ENCODE measurements around the gene CPAMD8.

CPAMD8 gene

DNA sequence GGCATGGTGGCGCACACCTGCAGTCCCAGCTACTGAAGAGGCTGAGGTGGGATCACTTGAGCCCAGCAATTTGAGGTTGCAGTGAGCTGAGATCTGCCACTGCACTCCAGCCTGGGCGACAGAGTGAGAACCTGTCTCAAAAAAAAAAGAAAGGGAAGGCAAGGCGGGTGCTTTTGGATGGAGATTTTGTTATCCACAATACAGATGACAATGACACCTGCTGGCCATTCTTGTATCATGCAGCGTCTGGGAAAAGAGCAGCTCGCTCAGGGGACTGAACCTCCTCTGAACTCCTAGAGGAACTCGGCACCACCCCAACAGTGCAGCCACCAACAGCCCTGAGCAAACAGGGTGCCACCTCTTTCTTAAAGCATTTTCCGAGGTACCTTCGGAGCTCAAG lies 25.8 kb upstream of the CPAMD8 start:
- WGBS (ENCODE audit: extremely low coverage, insufficient coverage, insufficient read length): no CpG with 5 or more reads among the region's 8 CpGs

DNA sequence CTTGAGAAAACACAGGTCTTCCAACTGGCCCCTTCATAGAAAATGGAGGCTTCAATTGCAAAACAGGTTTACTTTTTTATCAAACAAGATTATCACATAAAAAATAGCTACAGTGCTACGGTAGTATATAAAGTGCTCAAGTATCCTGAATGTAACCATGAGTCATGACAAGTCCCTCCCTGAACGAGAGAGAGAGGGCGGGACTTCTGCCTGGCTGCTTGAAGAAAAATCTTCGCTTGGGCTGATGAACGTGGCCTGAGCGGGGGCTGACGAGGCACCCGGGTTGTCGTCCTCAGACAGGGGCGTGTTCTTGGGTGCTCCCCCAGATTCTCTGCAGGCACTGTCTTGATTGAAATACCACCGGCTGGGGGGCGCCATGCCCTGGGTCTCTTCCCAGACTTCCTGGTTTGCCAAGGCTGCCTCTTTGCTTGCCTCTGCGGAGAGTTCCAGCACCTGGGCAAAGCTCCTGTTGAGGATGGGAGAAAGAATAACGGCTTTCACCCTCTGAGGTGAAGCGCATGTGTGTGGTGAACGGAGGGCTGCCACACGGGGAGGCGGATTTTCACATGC lies 23.2 kb upstream of the CPAMD8 start:
- no peaks in the 10 kb centered on the region for H3K79me1 ChIP-seq (ENCODE audit: low read length)
- H3K36me3 ChIP-seq (ENCODE audit: control insufficient read depth in 1 of 2, insufficient read depth in 2 of 2, low read length in 2 of 2): peaks cover 34 to 39% of the 10 kb centered on the region in 2 experiments
- H3K9ac ChIP-seq (ENCODE audit: low read length): no peak overlapping the region
- H2BK5ac ChIP-seq (ENCODE audit: low read depth, low read length, poor library complexity): no peak overlapping the region
- H3K4me3 ChIP-seq (ENCODE audit: low read depth, low read length): no peak overlapping the region
- WGBS (ENCODE audit: extremely low coverage, insufficient coverage, insufficient read length): no CpG with 5 or more reads among the region's 18 CpGs
- H3K27ac ChIP-seq (ENCODE audit: low read depth, low read length): no peak overlapping the region
- H2AFZ ChIP-seq (ENCODE audit: insufficient read depth, low read length, poor library complexity): no peak overlapping the region
- H3K27me3 ChIP-seq (ENCODE audit: insufficient read depth, low read length): no peaks in the 10 kb centered on the region
- H3K23ac ChIP-seq (ENCODE audit: low read length): no peak overlapping the region
- peak in 1 of 2 donors; percentile 26 for DNase-seq
- H3K4me1 ChIP-seq (ENCODE audit: control insufficient read depth in 1 of 2, insufficient read depth in 2 of 2, low read length in 2 of 2): no peaks in the 10 kb centered on the region
- H3K14ac ChIP-seq (ENCODE audit: low read length): no peak overlapping the region
- H3K9me3 ChIP-seq (ENCODE audit: insufficient read depth, low read depth, low read length): no peaks in the 10 kb centered on the region
- H2AK5ac ChIP-seq (ENCODE audit: low read length): no peak overlapping the region
- H4K91ac ChIP-seq (ENCODE audit: low read depth, low read length): no peak overlapping the region
- no peak overlapping the region for H2BK120ac ChIP-seq (ENCODE audit: insufficient read depth, low read length, poor library complexity)
- H3K4ac ChIP-seq (ENCODE audit: low read depth, low read length): no peak overlapping the region
- H3K79me2 ChIP-seq (ENCODE audit: control insufficient read depth, insufficient read depth, low read length, poor library complexity): no peaks in the 10 kb centered on the region
- H3K18ac ChIP-seq (ENCODE audit: low read length): no peak overlapping the region
- H2BK12ac ChIP-seq (ENCODE audit: low read length): no peak overlapping the region
- H4K8ac ChIP-seq (ENCODE audit: low read depth, low read length): no peak overlapping the region
- no peak overlapping the region for H3K4me2 ChIP-seq (ENCODE audit: low read length)
- no peak overlapping the region for H4K12ac ChIP-seq (ENCODE audit: low read depth, low read length)

More for the DNA sequence above, 25.8 kb upstream of the CPAMD8 start:
- Histone ChIP-seq H3K4me2 (ENCODE audit: low read length) (no peak overlapping the region), H4K91ac (ENCODE audit: low read depth, low read length) (no peak overlapping the region), H3K79me2 (ENCODE audit: control insufficient read depth, insufficient read depth, low read length, poor library complexity) (no peaks in the 10 kb centered on the region), H3K9ac (ENCODE audit: low read length) (no peak overlapping the region), H3K4me3 (ENCODE audit: low read depth, low read length) (no peak overlapping the region), H4K8ac (ENCODE audit: low read depth, low read length) (no peak overlapping the region), H2BK5ac (ENCODE audit: low read depth, low read length, poor library complexity) (no peak overlapping the region), H2BK12ac (ENCODE audit: low read length) (no peak overlapping the region), H3K14ac (ENCODE audit: low read length) (no peak overlapping the region), H2AFZ (ENCODE audit: insufficient read depth, low read length, poor library complexity) (no peak overlapping the region), H3K18ac (ENCODE audit: low read length) (no peak overlapping the region), H3K27ac (ENCODE audit: low read depth, low read length) (no peak overlapping the region), H4K12ac (ENCODE audit: low read depth, low read length) (no peak overlapping the region), H3K27me3 (ENCODE audit: insufficient read depth, low read length) (no peaks in the 10 kb centered on the region), H2BK120ac (ENCODE audit: insufficient read depth, low read length, poor library complexity) (no peak overlapping the region), H3K23ac (ENCODE audit: low read length) (no peak overlapping the region), H3K9me3 (ENCODE audit: insufficient read depth, low read depth, low read length) (no peaks in the 10 kb centered on the region), H3K36me3 (ENCODE audit: control insufficient read depth in 1 of 2, insufficient read depth in 2 of 2, low read length in 2 of 2) (peaks cover 41 to 48% of the 10 kb centered on the region in 2 experiments), H3K79me1 (ENCODE audit: low read length) (no peaks in the 10 kb centered on the region), H3K4ac (ENCODE audit: low read depth, low read length) (no peak overlapping the region), H3K4me1 (ENCODE audit: control insufficient read depth in 1 of 2, insufficient read depth in 2 of 2, low read length in 2 of 2) (no peaks in the 10 kb centered on the region), H2AK5ac (ENCODE audit: low read length) (no peak overlapping the region)
- DNase-seq: peak; percentile 42 to 76

DNA sequence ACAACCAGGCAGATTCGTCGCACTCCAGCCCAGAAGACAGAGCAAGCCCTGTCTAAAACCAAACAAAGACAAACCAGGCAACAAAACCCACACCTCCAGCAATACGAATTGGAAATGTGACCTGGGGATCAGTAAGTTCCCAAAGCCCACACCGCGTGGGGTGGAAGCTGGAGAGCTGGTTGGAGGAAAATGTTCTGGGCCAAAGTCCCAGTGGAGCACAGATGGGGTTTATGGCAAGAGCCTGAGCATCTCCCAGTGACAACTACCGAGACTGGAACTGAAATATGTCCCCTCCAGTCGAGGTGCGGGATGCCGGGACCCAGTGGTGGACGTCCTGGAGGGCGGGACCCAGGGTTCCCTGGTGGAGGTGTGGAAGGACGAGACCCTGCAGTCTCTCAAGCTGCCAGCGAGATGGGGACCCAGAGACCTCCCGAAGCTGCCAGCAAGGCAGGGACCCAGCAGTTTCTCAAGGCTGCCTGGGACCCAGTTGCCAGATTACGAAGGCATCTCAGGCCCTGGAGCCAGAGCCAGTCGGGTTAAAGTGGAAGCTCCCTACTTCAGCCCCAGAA lies 22.4 kb upstream of the CPAMD8 start:
- H2BK5ac ChIP-seq (ENCODE audit: low read depth, low read length, poor library complexity): no peak overlapping the region
- H4K8ac ChIP-seq (ENCODE audit: low read depth, low read length): no peak overlapping the region
- no peak overlapping the region for H2BK12ac ChIP-seq (ENCODE audit: low read length)
- H4K12ac ChIP-seq (ENCODE audit: low read depth, low read length): no peak overlapping the region
- no peaks in the 10 kb centered on the region for H3K9me3 ChIP-seq (ENCODE audit: insufficient read depth, low read depth, low read length)
- no CpG with 5 or more reads among the region's 16 CpGs for WGBS (ENCODE audit: extremely low coverage, insufficient coverage, insufficient read length)
- H3K4me2 ChIP-seq (ENCODE audit: low read length): no peak overlapping the region
- no peak for DNase-seq
- H3K79me1 ChIP-seq (ENCODE audit: low read length): no peaks in the 10 kb centered on the region
- no peak overlapping the region for H2AK5ac ChIP-seq (ENCODE audit: low read length)
- H4K91ac ChIP-seq (ENCODE audit: low read depth, low read length): no peak overlapping the region
- H3K9ac ChIP-seq (ENCODE audit: low read length): no peak overlapping the region
- H3K4me1 ChIP-seq (ENCODE audit: control insufficient read depth in 1 of 2, insufficient read depth in 2 of 2, low read length in 2 of 2): no peaks in the 10 kb centered on the region
- H3K18ac ChIP-seq (ENCODE audit: low read length): no peak overlapping the region
- no peaks in the 10 kb centered on the region for H3K27me3 ChIP-seq (ENCODE audit: insufficient read depth, low read length)
- H3K27ac ChIP-seq (ENCODE audit: low read depth, low read length): no peak overlapping the region
- no peak overlapping the region for H3K4ac ChIP-seq (ENCODE audit: low read depth, low read length)
- no peak overlapping the region for H3K4me3 ChIP-seq (ENCODE audit: low read depth, low read length)
- no peak overlapping the region for H3K14ac ChIP-seq (ENCODE audit: low read length)
- H2BK120ac ChIP-seq (ENCODE audit: insufficient read depth, low read length, poor library complexity): no peak overlapping the region
- H2AFZ ChIP-seq (ENCODE audit: insufficient read depth, low read length, poor library complexity): no peak overlapping the region
- H3K36me3 ChIP-seq (ENCODE audit: control insufficient read depth in 1 of 2, insufficient read depth in 2 of 2, low read length in 2 of 2): peaks cover 30 to 36% of the 10 kb centered on the region in 2 experiments
- H3K23ac ChIP-seq (ENCODE audit: low read length): no peak overlapping the region
- H3K79me2 ChIP-seq (ENCODE audit: control insufficient read depth, insufficient read depth, low read length, poor library complexity): no peaks in the 10 kb centered on the region

DNA sequence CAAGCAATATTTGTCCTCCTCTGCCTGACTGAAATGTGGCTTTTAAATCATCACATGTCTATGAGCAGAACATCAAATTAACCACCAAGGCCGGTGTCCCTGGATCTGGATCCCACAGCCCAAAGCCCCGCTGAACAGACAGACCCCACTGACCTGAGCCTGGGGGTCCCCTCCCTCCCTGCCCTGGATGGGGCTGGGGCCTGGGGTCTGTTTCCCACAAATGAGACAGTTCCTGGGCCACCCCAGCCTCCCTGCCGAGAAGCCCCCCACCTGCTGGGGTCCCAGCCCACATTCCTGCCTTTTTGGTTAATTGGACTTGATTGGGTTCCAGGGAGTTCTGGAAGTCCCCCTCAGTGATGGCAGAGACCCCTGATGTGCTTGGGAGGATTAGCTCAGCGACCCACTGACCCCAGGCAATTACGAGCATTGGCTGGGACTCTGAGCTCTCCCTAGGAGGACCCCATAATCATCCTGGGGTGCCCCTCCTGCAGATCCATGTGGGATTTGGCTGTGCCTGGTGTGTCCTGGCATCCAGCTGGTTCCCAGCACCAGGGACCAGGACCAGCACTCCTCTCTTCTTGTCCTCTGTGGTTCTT lies 19.4 kb upstream of the CPAMD8 start:
- no peak overlapping the region for H4K8ac ChIP-seq (ENCODE audit: low read depth, low read length)
- H3K4me3 ChIP-seq (ENCODE audit: low read depth, low read length): no peak overlapping the region
- H3K9ac ChIP-seq (ENCODE audit: low read length): no peak overlapping the region
- no peak overlapping the region for H2BK120ac ChIP-seq (ENCODE audit: insufficient read depth, low read length, poor library complexity)
- H2AK5ac ChIP-seq (ENCODE audit: low read length): no peak overlapping the region
- no peak overlapping the region for H3K18ac ChIP-seq (ENCODE audit: low read length)
- H3K27me3 ChIP-seq (ENCODE audit: insufficient read depth, low read length): no peaks in the 10 kb centered on the region
- no peak overlapping the region for H4K91ac ChIP-seq (ENCODE audit: low read depth, low read length)
- WGBS (ENCODE audit: extremely low coverage, insufficient coverage, insufficient read length): no CpG with 5 or more reads among the region's 5 CpGs
- H3K4me2 ChIP-seq (ENCODE audit: low read length): no peak overlapping the region
- no peaks in the 10 kb centered on the region for H3K9me3 ChIP-seq (ENCODE audit: insufficient read depth, low read depth, low read length)
- no peak overlapping the region for H3K23ac ChIP-seq (ENCODE audit: low read length)
- no peaks in the 10 kb centered on the region for H3K4me1 ChIP-seq (ENCODE audit: control insufficient read depth in 1 of 2, insufficient read depth in 2 of 2, low read length in 2 of 2)
- no peak overlapping the region for H3K27ac ChIP-seq (ENCODE audit: low read depth, low read length)
- no peak for DNase-seq
- H3K4ac ChIP-seq (ENCODE audit: low read depth, low read length): no peak overlapping the region
- peaks cover 18 to 19% of the 10 kb centered on the region in 2 experiments for H3K36me3 ChIP-seq (ENCODE audit: control insufficient read depth in 1 of 2, insufficient read depth in 2 of 2, low read length in 2 of 2)
- no peak overlapping the region for H2BK5ac ChIP-seq (ENCODE audit: low read depth, low read length, poor library complexity)
- H4K12ac ChIP-seq (ENCODE audit: low read depth, low read length): no peak overlapping the region
- H2BK12ac ChIP-seq (ENCODE audit: low read length): no peak overlapping the region
- H3K14ac ChIP-seq (ENCODE audit: low read length): no peak overlapping the region
- no peaks in the 10 kb centered on the region for H3K79me2 ChIP-seq (ENCODE audit: control insufficient read depth, insufficient read depth, low read length, poor library complexity)
- H3K79me1 ChIP-seq (ENCODE audit: low read length): no peaks in the 10 kb centered on the region
- no peak overlapping the region for H2AFZ ChIP-seq (ENCODE audit: insufficient read depth, low read length, poor library complexity)
